Measurements from ENCODE around the gene CCNI2.

DNA sequence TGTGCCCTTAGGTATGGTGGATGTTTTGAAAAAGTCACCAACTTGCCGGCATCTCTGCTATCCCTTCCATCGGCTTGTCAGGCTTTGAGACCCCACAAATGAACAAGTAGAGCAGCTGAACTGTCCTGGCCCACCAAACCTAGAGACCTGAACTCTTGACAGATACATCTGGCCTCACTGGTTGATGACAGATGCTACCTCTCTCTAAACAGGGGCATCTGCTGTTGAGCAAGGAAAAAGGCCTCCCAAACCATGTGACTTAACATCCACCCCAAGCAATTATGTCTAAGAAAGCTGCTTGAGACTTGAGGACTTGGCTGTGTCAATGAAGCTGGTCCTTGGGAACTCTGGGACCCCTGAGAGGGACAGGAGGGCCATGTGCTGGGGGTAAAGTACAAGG is 2.3 kb downstream of the CCNI2 start:
- TF ChIP-seq CTCF (IDR thresholded peaks at IDR 0.05), result no peak
- no peak for TF ChIP-seq POLR2A (IDR thresholded peaks at IDR 0.05)

All from testis (tissue), 2 donors.